ENCODE measurements around the gene UVRAG.

The UVRAG gene

GRCh38 chr11:75907906-75908527, 93.0 kb downstream of the UVRAG start:
- no peak for DNase-seq (ENCODE audit: low read depth in 2 of 2)
- H3K4me3 ChIP-seq (replicated peaks in 1 of 2; ENCODE audit: low read depth in 2 of 2, low read length in 2 of 2), result no peak overlapping the region
- TF ChIP-seq CTCF (IDR thresholded peaks at IDR 0.05; ENCODE audit: low read depth, low read length), result no peak

GRCh38 chr11:75910426-75911145, 95.6 kb downstream of the UVRAG start:
- no peak for TF ChIP-seq CTCF (IDR thresholded peaks at IDR 0.05; ENCODE audit: low read depth, low read length)
- DNase-seq (ENCODE audit: low read depth in 2 of 2), result no peak
- H3K4me3 ChIP-seq (replicated peaks in 1 of 2; ENCODE audit: low read depth in 2 of 2, low read length in 2 of 2), result no peak overlapping the region

GRCh38 chr11:75911459-75911858, 96.4 kb downstream of the UVRAG start:
- no peak for TF ChIP-seq CTCF (IDR thresholded peaks at IDR 0.05; ENCODE audit: low read depth, low read length)
- H3K4me3 ChIP-seq (replicated peaks in 1 of 2; ENCODE audit: low read depth in 2 of 2, low read length in 2 of 2), result no peak overlapping the region
- no peak for DNase-seq (ENCODE audit: low read depth in 2 of 2)

- no peak for TF ChIP-seq CTCF (IDR thresholded peaks at IDR 0.05; ENCODE audit: low read depth, low read length)
- no peak for DNase-seq (ENCODE audit: low read depth in 2 of 2)
- H3K4me3 ChIP-seq (replicated peaks in 1 of 2; ENCODE audit: low read depth in 2 of 2, low read length in 2 of 2), result no peak overlapping the region
Observed at GRCh38 chr11:75913984-75914383, 99.0 kb downstream of the UVRAG start.

- no peak for TF ChIP-seq CTCF (IDR thresholded peaks at IDR 0.05; ENCODE audit: low read depth, low read length)
- H3K4me3 ChIP-seq (replicated peaks in 1 of 2; ENCODE audit: low read depth in 2 of 2, low read length in 2 of 2), result no peak overlapping the region
- DNase-seq (ENCODE audit: low read depth in 2 of 2), result no peak
Observed at GRCh38 chr11:75916882-75917281, 101.9 kb downstream of the UVRAG start.

GRCh38 chr11:75918331-75918730, 103.3 kb downstream of the UVRAG start:
- DNase-seq (ENCODE audit: low read depth in 2 of 2), result no peak
- H3K4me3 ChIP-seq (replicated peaks in 1 of 2; ENCODE audit: low read depth in 2 of 2, low read length in 2 of 2), result no peak overlapping the region
- TF ChIP-seq CTCF (IDR thresholded peaks at IDR 0.05; ENCODE audit: low read depth, low read length), result no peak

Measured in cardiac fibroblast (primary cell).